Choroid plexus epithelial cell (primary cell): ENCODE data around the gene TNNC1.
A peak's percentile ranks its signal among the peaks of the same experiment; 100 is the strongest.

Source experiments
- DNase-seq: peaks from one replicate; pipeline ENCODE4 v3.0.0-alpha.2; 2010; ENCODE audit warnings: low read depth
- H3K4me3 ChIP-seq: 2 replicates; pipeline ENCODE4 v1.5.1; 2011; ENCODE audit warnings: low read depth, mild to moderate bottlenecking, control low read depth, low read length, moderate library complexity
- TF ChIP-seq, protein P1 (sequence below): conservative IDR thresholded peaks from 2 replicates; pipeline ENCODE4 v1.5.1; 2011; ENCODE audit warnings: low read depth, mild to moderate bottlenecking, control low read depth, inconsistent platforms, low read length, moderate library complexity

The TNNC1 gene

DNA sequence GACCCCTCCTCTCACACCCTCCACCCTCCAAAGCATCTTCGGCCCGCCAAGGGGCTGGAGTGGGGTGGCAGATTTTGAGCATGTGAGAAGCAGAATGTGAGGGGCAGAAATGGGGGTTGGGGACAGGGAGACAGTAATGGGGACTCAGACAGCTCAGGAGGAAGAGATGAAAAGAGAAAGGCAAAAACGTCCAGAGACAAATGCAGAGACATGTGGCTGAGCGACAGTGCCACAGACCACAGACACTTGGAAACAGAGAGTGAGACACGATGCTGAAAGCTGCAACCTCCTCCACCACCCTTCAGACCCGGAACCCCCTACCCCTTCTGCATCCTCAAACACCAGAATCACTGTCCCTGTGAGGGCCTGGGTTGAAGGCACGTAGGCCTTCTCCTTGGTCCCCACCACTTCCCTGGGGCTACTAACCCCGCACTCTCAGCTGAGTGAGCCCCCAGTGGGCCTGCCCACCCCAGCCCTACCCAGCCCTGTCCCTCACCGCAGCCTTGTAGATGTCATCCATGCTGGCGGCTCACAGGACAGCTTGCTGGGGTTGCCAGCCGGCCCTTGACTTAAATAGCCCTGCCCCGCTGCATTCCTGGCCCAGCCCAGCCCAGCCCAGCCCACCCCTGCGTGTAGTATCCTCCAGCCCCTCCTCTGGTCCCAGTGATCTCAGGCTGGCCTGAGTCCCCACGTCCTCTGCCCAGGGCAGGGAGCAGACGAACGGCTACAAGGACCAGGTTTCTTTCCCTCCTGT lies at the start of gene TNNC1:
Gene TNNC1, minus strand, starts transcription at position 546 of the 754 bp plus-strand sequence. Its CDS starts 26 bp downstream, at position 520.
- no peak within 1 kb of the TSS for H3K4me3 ChIP-seq
- no peak for DNase-seq
- TF ChIP-seq, protein P1, sequence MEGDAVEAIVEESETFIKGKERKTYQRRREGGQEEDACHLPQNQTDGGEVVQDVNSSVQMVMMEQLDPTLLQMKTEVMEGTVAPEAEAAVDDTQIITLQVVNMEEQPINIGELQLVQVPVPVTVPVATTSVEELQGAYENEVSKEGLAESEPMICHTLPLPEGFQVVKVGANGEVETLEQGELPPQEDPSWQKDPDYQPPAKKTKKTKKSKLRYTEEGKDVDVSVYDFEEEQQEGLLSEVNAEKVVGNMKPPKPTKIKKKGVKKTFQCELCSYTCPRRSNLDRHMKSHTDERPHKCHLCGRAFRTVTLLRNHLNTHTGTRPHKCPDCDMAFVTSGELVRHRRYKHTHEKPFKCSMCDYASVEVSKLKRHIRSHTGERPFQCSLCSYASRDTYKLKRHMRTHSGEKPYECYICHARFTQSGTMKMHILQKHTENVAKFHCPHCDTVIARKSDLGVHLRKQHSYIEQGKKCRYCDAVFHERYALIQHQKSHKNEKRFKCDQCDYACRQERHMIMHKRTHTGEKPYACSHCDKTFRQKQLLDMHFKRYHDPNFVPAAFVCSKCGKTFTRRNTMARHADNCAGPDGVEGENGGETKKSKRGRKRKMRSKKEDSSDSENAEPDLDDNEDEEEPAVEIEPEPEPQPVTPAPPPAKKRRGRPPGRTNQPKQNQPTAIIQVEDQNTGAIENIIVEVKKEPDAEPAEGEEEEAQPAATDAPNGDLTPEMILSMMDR, result no peak

DNA sequence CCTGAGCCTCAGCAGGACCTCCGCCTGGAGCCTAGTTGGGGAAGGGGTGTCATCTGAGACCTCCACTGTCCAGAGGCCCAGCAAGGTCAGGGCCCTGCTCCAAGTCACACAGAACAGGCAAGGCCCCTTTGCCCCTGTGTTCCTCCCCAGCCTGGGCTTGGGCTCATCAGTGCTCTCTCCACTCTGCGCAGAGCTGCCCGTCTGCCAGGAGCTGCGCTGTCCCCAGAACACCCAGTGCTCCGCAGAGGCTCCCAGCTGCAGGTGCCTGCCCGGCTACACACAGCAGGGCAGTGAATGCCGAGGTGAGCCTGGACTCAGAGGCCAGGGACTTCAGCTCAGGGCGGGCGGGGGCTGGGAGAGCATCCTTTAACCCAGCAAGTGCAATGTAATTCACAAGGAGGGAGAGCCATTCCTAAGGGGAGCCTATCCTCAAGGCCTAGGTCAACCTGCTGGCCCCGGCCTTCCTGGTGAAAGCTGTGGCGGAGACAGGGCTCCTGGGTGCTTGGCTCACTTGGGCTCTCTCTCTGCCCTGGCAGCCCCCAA lies 49.0 kb upstream of the TNNC1 start:
- no peak for DNase-seq
- TF ChIP-seq, protein P1, result no peak
- no peak overlapping the region for H3K4me3 ChIP-seq

DNA sequence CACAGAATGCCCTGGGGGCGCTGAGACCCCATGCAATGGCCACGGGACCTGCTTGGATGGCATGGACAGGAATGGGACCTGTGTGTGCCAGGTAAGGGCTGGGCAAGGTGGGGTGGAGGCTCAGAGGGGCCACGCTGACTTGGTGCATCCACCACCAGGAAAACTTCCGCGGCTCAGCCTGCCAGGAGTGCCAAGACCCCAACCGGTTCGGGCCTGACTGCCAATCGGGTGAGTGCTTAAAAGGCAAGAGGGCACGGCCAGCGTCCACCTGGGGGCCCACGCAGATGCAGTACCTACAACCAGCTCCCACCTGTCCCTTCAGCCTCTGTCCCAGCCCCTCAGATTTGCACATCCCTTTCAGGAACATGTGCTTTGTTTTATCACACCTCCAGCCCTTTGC lies 48.2 kb upstream of the TNNC1 start:
- no peak overlapping the region for H3K4me3 ChIP-seq
- TF ChIP-seq, protein P1, result no peak
- DNase-seq, result no peak

DNA sequence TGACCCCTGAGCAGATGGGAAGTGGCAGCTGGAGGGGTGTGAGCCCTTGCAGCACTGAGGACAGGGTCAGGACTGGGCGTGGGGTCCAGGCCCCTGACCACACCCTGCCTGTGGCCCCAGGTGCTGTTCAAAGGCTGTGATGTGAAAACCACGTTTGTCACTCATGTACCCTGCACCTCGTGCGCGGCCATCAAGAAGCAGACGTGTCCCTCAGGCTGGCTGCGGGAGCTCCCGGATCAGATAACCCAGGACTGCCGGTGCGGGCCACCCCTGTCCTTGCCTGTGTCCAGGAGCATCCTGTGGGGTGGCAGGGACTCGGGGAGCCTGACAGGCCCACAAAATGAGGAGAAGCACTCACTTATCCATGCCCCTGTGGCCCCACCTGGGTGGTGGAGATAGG lies 47.2 kb upstream of the TNNC1 start:
- H3K4me3 ChIP-seq, result no peak overlapping the region
- TF ChIP-seq, protein P1, result no peak
- no peak for DNase-seq

DNA sequence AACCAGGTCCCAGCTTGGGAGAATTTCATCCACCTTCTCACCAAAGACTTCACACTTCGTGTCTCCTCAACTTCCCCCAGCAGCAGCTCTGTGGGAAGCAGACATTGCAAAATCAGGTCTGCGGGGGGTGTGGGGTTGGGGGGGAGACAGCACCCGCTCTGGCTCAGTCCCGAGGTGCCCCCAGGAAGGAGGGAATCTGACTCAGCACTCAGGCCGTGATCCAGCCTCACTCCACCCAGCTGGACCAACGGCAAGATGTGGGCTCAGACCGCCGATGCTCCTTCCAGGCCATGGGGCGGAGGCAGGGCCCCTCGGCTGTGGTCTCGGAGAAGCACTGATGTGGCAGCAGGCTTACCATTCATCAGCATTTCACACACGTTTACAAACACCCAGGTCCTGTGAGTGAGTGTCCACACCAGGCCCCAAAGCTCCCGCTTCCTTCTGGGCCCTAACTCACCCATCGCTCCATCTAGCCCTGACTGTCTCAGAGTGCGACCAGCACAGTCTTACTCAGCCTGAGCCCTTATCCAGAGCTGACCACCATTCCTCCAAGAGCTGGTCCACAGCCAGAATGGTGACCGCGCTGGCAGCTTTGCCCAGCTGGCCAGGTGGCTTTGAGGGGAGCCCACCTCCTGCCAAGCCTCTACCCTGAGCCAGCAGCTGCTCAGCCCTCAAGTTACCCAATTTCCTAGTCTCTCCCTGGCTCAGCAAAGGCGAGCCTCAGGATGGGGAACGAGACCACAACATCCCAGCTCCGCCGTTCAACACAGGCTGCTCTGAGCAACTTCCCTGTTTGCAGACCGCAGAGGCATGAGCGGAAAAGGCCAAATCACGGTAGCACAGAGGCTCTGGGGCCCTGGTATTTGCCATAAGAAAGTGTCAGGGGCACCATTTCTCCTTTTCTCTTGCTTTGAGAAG lies 44.6 kb upstream of the TNNC1 start:
- no peak overlapping the region for H3K4me3 ChIP-seq
- DNase-seq, result peak; percentile 87
- TF ChIP-seq, protein P1, result no peak

DNA sequence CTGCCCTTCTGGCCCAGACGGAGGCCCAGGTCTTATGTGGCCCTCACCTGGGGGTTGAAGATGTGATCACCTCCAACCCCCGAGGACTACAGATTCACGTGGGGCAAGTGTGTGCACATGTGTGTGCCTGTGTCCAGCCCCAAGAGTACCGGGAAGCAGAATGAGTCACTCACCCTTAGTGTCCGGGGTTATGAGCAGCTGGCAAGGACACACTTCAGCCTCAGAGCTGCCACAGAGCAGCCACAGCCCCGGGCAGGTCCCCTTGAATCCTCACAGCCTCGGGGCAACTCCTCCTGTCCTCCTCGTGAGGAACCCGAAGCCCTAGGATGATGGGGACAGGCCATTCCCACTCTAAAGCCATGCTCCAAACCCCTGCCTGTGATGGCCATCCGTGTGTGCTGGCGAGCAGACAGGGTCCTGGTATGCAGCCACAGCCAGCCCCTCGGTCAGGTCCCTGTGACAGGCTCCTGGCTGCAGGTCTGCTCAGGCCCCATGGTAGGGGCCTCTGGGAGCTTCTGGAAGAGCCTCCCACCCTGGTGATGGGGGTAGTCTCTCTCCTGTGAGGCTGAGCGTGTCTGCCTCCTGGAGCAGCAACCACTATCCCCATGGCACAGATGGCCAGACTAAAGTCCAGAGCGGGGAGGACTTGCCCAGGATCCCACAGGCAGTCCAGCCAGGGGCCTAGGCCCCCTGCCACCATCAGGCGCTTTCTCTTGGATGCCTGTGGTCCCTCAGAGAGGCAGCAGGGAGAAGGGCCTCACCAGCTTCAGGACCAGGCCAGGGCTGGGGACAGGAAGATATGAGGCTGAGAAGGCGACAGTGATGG lies 42.1 kb upstream of the TNNC1 start:
- H3K4me3 ChIP-seq, result no peak overlapping the region
- DNase-seq, result peak; percentile 58

More for the DNA sequence above, 42.1 kb upstream of the TNNC1 start:
- TF ChIP-seq, protein P1, result no peak
